WTC11 (cell line): ENCODE data around the gene ELN. TPM values are rescaled to one million over a fixed set of nuclear protein-coding genes. Genes with fewer than 3 reads are reported as not detected.

ENCODE experiments used
- ATAC-seq: fragments of 200-7000 bp; cut with Tn5 transposase; 2 replicates; pipeline ENCODE4 v1.10.0; 2021; ENCODE audit warnings: mild to moderate bottlenecking, moderate library complexity
- CTCF ChIA-PET: fragments of 300-600 bp; sonication (Branson Sonifier 250); formaldehyde crosslinking; loops from one replicate; lab custom pipeline; 2021; ENCODE audit warnings: antibody characterized with exemption; lab: Charles Lee
- POLR2A ChIA-PET: fragments of 350-600 bp; sonication (Branson Sonifier 250); formaldehyde crosslinking; loops from one replicate; lab custom pipeline; 2021; ENCODE audit warnings: antibody characterized with exemption; lab: Charles Lee
- DNase-seq: peaks from one replicate; pipeline ENCODE4 v3.0.0; 2021; ENCODE audit warnings: low spot score
- H3K27ac Mint-ChIP-seq: 2 replicates; pipeline ENCODE4 v1.8.0; 2021; ENCODE audit warnings: mixed read lengths
- H3K27me3 Mint-ChIP-seq: 2 replicates; pipeline ENCODE4 v1.8.0; 2021; ENCODE audit warnings: low read depth, mild to moderate bottlenecking, moderate library complexity, mixed read lengths
- H3K36me3 Mint-ChIP-seq: 2 replicates; pipeline ENCODE4 v1.8.0; 2021; ENCODE audit warnings: mixed read lengths
- H3K4me1 Mint-ChIP-seq: 2 replicates; pipeline ENCODE4 v1.8.0; 2022; ENCODE audit warnings: mixed read lengths
- H3K4me3 Mint-ChIP-seq: 2 replicates; pipeline ENCODE4 v1.8.0; 2021; ENCODE audit warnings: mild to moderate bottlenecking, moderate library complexity, mixed read lengths
- H3K9me3 Mint-ChIP-seq: 2 replicates; pipeline ENCODE4 v1.8.0; 2021; ENCODE audit warnings: mixed read lengths
- ATF1 ChIP-seq: sonication (generic); formaldehyde crosslinking; IDR thresholded peaks from 2 replicates; pipeline ENCODE4 v1.8.1; 2023; ENCODE audit warnings: mild to moderate bottlenecking, moderate library complexity, missing genetic modification reagents
- ATF6 ChIP-seq: sonication (generic); formaldehyde crosslinking; IDR thresholded peaks from 2 replicates; pipeline ENCODE4 v1.8.1; 2023; ENCODE audit warnings: mild to moderate bottlenecking, missing genetic modification reagents
- ELF4 ChIP-seq: sonication (generic); formaldehyde crosslinking; IDR thresholded peaks from 2 replicates; pipeline ENCODE4 v1.8.1; 2022; ENCODE audit warnings: low read depth, mild to moderate bottlenecking, moderate library complexity, missing genetic modification reagents
- FOXJ3 ChIP-seq: sonication (generic); formaldehyde crosslinking; IDR thresholded peaks from 2 replicates; pipeline ENCODE4 v1.9.0; 2021; ENCODE audit warnings: missing genetic modification reagents, mild to moderate bottlenecking, borderline replicate concordance
- FOXP4 ChIP-seq: sonication (generic); formaldehyde crosslinking; IDR thresholded peaks from 2 replicates; pipeline ENCODE4 v1.8.0; 2022; ENCODE audit warnings: mild to moderate bottlenecking, missing genetic modification reagents
- HMGA2 ChIP-seq: fragments of 250-450 bp; sonication (Bioruptor Pico); IDR thresholded peaks from 2 replicates; pipeline ENCODE4 v1.4.0; 2021; ENCODE audit warnings: mild to moderate bottlenecking, moderate library complexity
- JUN ChIP-seq: sonication (generic); formaldehyde crosslinking; IDR thresholded peaks from 2 replicates; pipeline ENCODE4 v1.8.0; 2023; ENCODE audit warnings: mild to moderate bottlenecking, missing genetic modification reagents
- SP1 ChIP-seq: sonication (generic); formaldehyde crosslinking; conservative IDR thresholded peaks from 2 replicates; pipeline ENCODE4 v1.8.1; 2022; ENCODE audit warnings: missing genetic modification reagents
- TCF7 ChIP-seq: sonication (generic); formaldehyde crosslinking; IDR thresholded peaks from 2 replicates; pipeline ENCODE4 v1.8.0; 2022; ENCODE audit warnings: mild to moderate bottlenecking, low read depth, missing genetic modification reagents, moderate library complexity
- ZNF138 ChIP-seq: sonication (generic); formaldehyde crosslinking; conservative IDR thresholded peaks from 2 replicates; pipeline ENCODE4 v1.8.1; 2022; ENCODE audit warnings: mild to moderate bottlenecking, moderate library complexity, missing genetic modification reagents
- ZNF396 ChIP-seq: fragments of 250-450 bp; sonication (Bioruptor Pico); IDR thresholded peaks from 2 replicates; pipeline ENCODE4 v1.8.0; 2021; ENCODE audit warnings: mild to moderate bottlenecking, moderate library complexity, borderline replicate concordance
- ZSCAN18 ChIP-seq: fragments of 250-450 bp; sonication (Bioruptor Pico); IDR thresholded peaks from 2 replicates; pipeline ENCODE4 v2.1.2; 2022; ENCODE audit warnings: mild to moderate bottlenecking, moderate library complexity
- total RNA-seq: library from RNA; stranded (reverse); gene quantifications from 3 replicates; pipeline ENCODE4 v1.2.3, GENCODE V29; 2021
- TF ChIP-seq, protein P1 (sequence below): fragments of 250-450 bp; sonication (Bioruptor Pico); conservative IDR thresholded peaks from 2 replicates; pipeline ENCODE4 v1.9.0; 2021; ENCODE audit warnings: mild to moderate bottlenecking
- TF ChIP-seq, protein P2 (sequence below): sonication (generic); formaldehyde crosslinking; IDR thresholded peaks from 2 replicates; pipeline ENCODE4 v1.8.1; 2022; ENCODE audit warnings: mild to moderate bottlenecking, missing genetic modification reagents, moderate library complexity, borderline replicate concordance
- TF ChIP-seq, protein P3 (sequence below): sonication (generic); formaldehyde crosslinking; IDR thresholded peaks from 2 replicates; pipeline ENCODE4 v1.8.0; 2023; ENCODE audit warnings: missing genetic modification reagents
- TF ChIP-seq, protein P4 (sequence below): sonication (generic); formaldehyde crosslinking; IDR thresholded peaks from 2 replicates; pipeline ENCODE4 v1.8.1; 2022; ENCODE audit warnings: missing genetic modification reagents, borderline replicate concordance
- TF ChIP-seq, protein P5 (sequence below): fragments of 250-450 bp; sonication (Bioruptor Pico); IDR thresholded peaks from 2 replicates; pipeline ENCODE4 v1.9.0; 2021; ENCODE audit warnings: mild to moderate bottlenecking

The ELN gene
- total RNA-seq, 1 experiment from 2014 or later = 3.3 TPM

DNA sequence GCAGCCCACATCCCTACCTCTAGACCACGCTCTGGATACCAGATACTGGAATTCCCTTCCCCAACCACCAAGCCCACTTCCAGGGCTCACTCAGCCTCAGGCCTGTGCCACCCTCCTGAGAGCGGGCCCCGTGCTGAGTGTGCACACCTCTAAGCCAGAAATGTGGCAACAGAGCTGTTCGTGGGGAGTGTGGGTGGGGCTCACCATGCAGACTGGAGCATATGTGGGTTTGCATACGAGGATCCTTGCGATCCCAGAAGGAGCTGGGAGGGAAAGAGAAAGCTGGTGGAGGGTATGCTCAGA, 42.6 kb downstream of the ELN start:
- TF ChIP-seq, protein P1, sequence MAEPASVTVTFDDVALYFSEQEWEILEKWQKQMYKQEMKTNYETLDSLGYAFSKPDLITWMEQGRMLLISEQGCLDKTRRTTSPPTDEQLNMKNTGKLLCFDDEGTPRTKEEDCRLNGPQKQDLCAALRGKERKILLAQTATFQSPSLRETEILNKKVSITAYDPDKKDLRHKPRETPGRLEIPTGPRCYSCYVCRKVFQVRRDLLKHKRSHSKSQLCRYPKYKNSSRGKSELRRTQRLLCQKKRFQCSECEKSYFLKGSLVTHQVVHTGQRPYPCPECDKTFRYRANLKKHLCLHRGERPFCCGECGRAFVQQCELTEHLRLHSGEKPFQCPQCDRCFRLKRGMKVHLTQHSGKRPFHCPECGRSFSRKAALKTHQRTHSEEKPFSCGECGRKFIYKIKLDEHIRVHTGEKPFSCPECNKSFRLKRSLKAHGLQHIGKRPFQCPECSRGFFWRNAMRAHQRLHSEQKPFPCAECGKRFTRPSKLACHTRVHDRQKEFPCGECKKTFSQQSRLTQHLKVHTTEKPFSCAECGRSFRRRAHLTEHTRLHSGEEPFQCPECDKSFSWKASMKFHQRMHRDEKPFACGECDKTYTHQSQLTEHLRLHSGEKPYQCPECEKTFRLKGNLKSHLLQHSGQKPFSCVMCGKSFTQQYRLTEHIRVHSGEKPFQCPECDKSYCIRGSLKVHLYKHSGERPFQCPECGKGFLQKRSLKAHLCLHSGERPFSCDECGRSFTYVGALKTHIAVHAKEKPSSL (CRISPR knock-in tag) = no peak
- TF ChIP-seq ZNF396 (CRISPR knock-in tag) (no peak), ATF6 (CRISPR knock-in tag) (no peak), FOXP4 (no peak), ZNF138 (CRISPR knock-in tag) (no peak), ZSCAN18 (CRISPR knock-in tag) (no peak), ELF4 (no peak), SP1 (CRISPR knock-in tag) (no peak)
- TF ChIP-seq, protein P2, sequence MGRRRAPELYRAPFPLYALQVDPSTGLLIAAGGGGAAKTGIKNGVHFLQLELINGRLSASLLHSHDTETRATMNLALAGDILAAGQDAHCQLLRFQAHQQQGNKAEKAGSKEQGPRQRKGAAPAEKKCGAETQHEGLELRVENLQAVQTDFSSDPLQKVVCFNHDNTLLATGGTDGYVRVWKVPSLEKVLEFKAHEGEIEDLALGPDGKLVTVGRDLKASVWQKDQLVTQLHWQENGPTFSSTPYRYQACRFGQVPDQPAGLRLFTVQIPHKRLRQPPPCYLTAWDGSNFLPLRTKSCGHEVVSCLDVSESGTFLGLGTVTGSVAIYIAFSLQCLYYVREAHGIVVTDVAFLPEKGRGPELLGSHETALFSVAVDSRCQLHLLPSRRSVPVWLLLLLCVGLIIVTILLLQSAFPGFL (CRISPR knock-in tag) = no peak
- TF ChIP-seq, protein P3, sequence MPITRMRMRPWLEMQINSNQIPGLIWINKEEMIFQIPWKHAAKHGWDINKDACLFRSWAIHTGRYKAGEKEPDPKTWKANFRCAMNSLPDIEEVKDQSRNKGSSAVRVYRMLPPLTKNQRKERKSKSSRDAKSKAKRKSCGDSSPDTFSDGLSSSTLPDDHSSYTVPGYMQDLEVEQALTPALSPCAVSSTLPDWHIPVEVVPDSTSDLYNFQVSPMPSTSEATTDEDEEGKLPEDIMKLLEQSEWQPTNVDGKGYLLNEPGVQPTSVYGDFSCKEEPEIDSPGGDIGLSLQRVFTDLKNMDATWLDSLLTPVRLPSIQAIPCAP (CRISPR knock-in tag) = no peak
- TF ChIP-seq, protein P4, sequence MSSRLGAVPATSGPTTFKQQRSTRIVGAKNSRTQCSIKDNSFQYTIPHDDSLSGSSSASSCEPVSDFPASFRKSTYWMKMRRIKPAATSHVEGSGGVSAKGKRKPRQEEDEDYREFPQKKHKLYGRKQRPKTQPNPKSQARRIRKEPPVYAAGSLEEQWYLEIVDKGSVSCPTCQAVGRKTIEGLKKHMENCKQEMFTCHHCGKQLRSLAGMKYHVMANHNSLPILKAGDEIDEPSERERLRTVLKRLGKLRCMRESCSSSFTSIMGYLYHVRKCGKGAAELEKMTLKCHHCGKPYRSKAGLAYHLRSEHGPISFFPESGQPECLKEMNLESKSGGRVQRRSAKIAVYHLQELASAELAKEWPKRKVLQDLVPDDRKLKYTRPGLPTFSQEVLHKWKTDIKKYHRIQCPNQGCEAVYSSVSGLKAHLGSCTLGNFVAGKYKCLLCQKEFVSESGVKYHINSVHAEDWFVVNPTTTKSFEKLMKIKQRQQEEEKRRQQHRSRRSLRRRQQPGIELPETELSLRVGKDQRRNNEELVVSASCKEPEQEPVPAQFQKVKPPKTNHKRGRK = no peak
- Mint-ChIP-seq H3K27ac (no peak overlapping the region), H3K9me3 (no peaks in the 10 kb centered on the region), H3K4me3 (no peak overlapping the region), H3K36me3 (no peaks in the 10 kb centered on the region), H3K4me1 (0 out of 2 replicates have a peak, but pooled peaks cover 2% of the 10 kb centered on the region), H3K27me3 (no peaks in the 10 kb centered on the region)
- ChIA-PET POLR2A (interaction anchor here (0.7 kb wide), 1 partner anchor 98 kb away, joined by 4 read pairs; no protein-coding TSS in a partner anchor), CTCF (interaction anchor here (0.6 to 1.9 kb wide), 6 partner anchors 8 to 136 kb away, joined by 3 to 7 read pairs (median 4); no protein-coding TSS in a partner anchor)
- DNase-seq = no peak
- no peak for ATAC-seq

DNA sequence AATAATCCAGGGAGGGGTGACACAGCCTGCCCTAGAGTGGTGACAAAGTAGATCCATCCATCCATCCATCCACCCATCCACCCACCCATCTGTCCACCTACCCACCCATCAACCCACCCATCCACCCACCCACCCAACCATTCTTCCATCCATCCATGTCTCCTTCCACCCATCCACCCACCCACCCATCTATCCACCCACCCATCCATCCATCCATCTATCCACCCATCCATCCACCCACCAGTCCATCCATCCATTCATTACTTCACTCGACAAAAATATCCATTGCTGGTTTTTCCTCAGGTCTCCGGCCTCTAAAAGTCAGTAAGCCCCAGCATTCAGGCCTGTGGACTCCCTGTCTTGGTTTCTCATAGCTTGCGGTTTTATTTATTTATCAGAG, 43.1 kb downstream of the ELN start:
- Mint-ChIP-seq H3K36me3 (no peaks in the 10 kb centered on the region), H3K4me3 (no peak overlapping the region), H3K27ac (no peak overlapping the region), H3K9me3 (no peaks in the 10 kb centered on the region), H3K4me1 (0 out of 2 replicates have a peak, but pooled peaks cover 2% of the 10 kb centered on the region), H3K27me3 (no peaks in the 10 kb centered on the region)
- POLR2A ChIA-PET = no interaction called here
- DNase-seq (no peak), ATAC-seq (no peak)
- CTCF ChIA-PET = interaction anchor here (0.6 to 1.9 kb wide), 3 partner anchors 8 to 135 kb away, joined by 3 to 5 read pairs (median 4); no protein-coding TSS in a partner anchor
- TF ChIP-seq ATF1 = no peak
- no peak for TF ChIP-seq JUN
- no peak for TF ChIP-seq TCF7 (CRISPR knock-in tag)
- TF ChIP-seq, protein P5, sequence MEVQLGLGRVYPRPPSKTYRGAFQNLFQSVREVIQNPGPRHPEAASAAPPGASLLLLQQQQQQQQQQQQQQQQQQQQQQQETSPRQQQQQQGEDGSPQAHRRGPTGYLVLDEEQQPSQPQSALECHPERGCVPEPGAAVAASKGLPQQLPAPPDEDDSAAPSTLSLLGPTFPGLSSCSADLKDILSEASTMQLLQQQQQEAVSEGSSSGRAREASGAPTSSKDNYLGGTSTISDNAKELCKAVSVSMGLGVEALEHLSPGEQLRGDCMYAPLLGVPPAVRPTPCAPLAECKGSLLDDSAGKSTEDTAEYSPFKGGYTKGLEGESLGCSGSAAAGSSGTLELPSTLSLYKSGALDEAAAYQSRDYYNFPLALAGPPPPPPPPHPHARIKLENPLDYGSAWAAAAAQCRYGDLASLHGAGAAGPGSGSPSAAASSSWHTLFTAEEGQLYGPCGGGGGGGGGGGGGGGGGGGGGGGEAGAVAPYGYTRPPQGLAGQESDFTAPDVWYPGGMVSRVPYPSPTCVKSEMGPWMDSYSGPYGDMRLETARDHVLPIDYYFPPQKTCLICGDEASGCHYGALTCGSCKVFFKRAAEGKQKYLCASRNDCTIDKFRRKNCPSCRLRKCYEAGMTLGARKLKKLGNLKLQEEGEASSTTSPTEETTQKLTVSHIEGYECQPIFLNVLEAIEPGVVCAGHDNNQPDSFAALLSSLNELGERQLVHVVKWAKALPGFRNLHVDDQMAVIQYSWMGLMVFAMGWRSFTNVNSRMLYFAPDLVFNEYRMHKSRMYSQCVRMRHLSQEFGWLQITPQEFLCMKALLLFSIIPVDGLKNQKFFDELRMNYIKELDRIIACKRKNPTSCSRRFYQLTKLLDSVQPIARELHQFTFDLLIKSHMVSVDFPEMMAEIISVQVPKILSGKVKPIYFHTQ (CRISPR knock-in tag) = no peak
- no peak for TF ChIP-seq FOXJ3 (CRISPR knock-in tag)
- TF ChIP-seq HMGA2 = no peak
- TF ChIP-seq FOXP4 = no peak
